Putamen (tissue), 1 donor: Measurements from ENCODE around the gene PRF1.

Experiments
- DNase-seq: peaks from one replicate; pipeline ENCODE4 v3.0.0-alpha.2; 2016; ENCODE audit warnings: low spot score

Gene PRF1

DNA sequence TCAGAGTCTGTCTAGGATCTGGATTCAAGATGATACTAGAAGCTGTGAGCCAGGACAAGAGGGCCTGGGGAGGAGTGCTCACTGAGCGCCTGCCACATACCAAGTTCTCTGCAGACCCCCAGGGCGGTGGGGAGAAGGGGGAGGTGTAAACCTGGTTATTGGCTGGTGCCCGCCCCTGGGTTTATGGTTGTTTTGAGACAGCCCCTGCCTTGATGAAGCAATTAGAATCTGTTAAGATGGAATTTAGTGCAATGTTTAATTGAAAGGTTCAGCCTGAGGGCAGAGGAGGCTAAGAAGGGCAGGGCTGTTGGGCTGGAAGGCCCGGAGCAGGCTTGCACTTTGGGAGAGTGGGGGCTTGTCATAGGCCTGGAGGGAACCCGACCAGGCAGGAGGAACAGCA, 42.7 kb downstream of the PRF1 start:
- DNase-seq = no peak

DNA sequence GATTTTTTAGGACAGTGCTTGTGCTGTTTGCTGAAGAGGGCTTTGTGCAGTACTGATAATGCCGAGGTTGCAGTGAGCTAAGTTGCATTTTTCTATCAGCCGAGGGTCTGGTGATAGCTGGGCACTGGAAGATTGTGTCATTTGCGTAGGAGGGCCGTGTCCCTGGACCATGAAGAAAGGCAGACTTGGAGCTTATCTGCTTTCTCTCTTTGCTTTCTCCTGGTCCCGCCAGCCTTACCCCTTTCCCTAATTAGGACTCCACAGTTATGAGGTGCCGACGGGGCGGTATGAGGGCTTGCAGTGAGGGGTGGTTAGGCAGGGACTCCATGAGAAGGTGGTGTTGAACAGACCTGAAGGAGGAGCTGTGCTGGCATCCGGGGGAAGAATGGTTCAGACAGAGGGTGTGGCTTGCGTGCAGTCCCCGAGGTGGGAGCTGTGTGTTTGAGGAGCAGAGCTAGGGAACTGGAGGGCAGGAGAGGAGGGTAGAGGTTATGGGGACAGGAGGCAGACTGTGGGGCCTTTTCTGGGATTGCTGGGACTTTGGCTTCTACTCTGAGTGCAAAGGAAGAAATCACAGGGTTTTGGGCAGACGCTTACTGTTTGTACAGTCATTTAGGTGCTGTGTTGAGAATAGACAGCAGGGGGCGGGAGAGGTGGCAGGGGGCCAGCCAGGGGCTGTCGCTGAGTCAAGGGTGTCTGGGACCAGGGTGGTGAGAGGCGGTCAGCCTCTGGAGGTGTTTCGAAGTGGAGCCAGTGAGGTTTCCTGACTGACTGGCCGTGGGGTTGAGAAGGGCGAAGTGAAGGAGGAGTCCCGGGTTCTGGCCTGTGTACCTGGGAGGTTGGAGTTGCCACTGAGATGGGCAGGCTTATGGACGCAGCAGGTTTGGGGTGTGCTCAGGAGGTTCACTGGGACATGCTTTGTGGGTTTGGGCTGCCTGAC, 43.4 kb downstream of the PRF1 start:
- no peak for DNase-seq

DNA sequence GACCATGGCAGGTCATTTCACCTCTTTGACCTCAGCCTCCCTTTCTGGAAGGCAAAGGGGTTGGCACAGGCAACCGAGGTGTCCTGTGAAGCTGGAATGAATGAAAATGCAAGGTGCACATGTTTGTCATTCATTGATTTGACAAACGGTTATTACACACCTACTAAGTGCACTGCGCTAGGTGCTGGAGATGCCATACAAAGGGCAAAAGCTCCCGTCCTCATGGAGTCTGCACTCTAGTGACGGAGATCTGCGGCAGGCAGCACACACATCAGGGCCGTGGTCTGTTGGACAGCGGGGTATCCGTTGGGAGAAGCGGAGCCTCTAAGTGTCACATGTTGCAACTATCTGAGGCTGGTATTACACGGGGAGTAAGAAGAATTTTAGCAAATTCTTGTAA, 44.2 kb downstream of the PRF1 start:
- no peak for DNase-seq

DNA sequence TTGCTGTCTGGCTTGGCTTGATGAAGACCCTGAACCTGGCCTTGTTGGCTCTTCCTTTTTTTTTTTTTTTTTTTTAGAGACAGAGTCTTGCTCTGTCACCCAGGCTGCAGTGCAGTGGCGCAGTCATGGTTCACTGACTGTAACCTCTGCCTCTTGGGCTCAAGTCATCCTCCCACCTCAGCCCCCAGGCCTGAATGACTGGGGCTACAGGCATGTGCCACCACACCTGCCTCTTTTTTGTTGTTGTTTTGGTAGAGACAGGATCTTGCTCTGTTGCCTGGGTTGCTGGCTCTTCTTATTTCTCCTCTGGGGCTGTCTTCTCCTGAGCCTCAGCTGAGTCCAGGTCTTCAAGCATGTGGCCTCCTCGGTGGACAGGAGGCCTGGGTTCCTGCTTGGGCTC, 44.7 kb downstream of the PRF1 start:
- no peak for DNase-seq

GRCh38 chr10:70557086-70557845, 45.3 kb downstream of the PRF1 start:
- DNase-seq = no peak

- no peak for DNase-seq
Measured at GRCh38 chr10:70555371-70555770, 47.2 kb downstream of the PRF1 start.

DNA sequence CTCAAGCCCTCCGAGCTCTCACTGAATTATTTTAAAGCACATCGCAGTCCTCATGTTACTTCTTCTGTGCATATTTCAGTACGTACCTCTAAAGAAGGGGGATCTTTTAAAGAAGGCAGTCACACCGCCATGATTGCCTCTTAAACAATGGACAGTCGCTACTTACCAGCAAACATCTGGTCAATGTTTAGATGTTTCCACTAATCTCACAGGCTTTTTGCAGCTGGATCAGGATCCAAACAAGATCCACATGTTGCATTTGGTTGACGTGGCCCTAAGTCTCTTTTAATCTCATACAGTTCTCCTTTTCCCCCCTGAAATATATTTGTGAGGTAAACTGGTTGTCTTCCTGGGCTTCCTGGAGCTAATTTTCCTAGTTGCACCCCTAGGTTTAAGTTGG, 50.0 kb downstream of the PRF1 start:
- no peak for DNase-seq

DNA sequence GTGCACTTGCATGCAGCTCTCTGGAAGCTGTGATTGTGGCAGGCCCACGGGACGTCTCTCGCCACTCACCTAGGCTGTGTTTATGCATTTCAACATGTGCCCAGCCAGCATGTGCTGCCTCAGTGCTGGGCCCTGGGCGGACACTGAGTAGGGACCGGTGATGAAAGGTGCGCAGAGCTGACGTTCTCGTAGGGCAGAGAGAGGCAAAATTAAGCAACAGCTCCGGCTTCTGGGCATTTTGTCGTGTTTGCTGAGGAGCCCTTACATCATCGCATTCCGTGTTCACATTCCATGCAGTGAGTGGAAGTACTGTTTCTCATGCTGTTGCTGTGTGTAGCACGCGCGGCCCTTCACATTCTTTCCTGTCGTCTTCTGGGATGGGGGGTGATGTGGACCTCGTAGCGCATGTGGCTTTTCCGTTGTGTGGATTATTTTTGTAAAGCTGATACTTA, 50.5 kb downstream of the PRF1 start:
- DNase-seq = no peak

GRCh38 chr10:70551466-70551865, 51.1 kb downstream of the PRF1 start:
- no peak for DNase-seq

GRCh38 chr10:70550459-70550858, 52.1 kb downstream of the PRF1 start:
- DNase-seq = no peak

DNA sequence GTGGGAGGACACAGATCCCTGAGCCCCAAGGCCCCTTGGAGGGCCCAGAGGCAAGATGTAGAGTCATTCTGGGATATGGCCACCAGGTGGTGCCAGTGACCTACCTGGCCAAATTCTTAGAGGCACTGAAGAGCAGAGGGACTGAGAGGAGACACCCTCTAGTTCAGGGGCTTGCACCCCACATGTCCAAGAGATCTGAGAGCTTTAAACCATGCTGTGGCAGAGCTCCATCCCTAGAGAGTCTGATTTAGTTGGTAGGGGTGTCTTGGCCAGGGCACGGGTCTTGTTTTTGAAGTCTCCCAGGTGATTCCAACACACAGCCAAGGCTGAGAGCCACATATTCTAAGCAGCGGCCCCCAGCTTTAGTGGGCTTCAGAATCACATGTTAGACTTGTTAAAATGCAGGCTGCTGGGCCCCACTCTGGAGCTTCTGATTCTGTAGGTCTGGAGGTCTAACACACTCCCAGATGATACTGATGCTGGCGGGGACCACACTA, 52.5 kb downstream of the PRF1 start:
- DNase-seq = peak; percentile 50

DNA sequence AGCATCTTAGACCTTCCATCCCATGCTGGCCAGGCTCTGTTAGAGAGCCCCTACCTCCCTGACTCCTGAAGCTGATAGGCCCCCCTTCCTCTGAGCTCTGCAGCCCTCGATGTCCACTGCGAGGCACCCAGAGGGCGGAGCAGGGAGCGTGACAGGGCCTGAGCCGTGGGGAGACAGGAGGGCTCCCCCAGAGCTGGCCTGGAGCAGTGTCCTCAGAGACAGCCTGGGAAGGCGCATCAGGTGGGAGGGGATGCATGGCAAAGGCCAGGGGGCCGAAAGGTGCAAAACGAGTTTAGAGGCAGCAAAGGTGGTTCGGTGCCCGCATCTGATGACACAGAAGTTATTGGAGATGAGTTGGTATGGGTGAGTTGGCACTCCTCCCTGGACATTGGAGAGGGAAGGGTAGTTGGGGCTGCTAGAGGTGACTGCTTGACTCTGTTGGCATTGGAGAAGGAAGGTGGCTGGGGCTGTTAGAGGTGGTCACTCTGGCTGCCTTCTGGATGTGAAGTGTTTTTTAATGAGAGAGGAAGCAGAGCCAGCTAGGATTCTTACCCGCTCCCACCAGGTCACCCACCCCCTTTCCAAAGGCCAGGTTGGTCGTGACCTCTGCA, 53.1 kb downstream of the PRF1 start:
- no peak for DNase-seq
